Activated gamma-delta T cell (primary cell): ENCODE results near the gene CLN3.
"Not testable (repeated sequence)": the region's sequence is repeated elsewhere in the genome, so short reads cannot be mapped to it uniquely, and the experiment has no call there.

Source experiments
- DNase-seq: peaks from one replicate; lab custom pipeline; 2025; lab: John Stamatoyannopoulos, UW

The CLN3 gene

GRCh38 chr16:28513484-28514181, 21.8 kb upstream of the CLN3 start:
- no peak for DNase-seq

- DNase-seq = no peak
Measured at GRCh38 chr16:28511801-28512789, 20.2 kb upstream of the CLN3 start.

- no peak for DNase-seq
Measured at GRCh38 chr16:28511031-28511430, 19.2 kb upstream of the CLN3 start.

DNA sequence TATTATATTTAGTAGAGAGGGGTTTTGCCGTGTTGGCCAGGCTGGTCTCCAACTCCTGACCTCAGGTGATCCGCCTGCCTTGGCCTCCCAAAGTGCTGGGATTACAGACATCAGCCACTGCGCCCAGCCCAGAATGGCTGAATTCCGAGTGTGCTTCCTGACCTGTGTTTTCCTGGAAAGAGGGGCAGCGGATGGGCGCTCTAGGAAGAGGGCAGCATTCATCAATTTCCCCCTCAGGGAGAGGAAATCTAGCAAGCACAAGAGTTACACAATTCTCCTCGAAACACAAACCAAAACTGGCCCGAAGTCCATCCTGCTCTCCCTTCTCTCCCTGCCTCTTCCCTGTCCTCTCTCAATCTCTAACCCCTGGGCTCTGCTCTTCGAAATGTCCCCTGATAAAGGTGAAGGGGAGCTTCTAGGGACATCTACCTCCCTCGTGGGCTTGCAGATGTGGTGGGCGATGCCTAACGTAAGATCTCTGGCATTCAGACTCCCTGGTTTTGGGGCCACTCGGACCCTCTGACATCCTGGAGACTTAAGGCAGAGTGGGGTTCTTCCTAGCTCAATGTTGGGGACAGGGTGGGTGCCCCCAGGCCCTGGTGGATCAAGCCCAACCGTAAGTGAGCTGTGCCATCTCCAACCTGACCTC, 13.7 kb upstream of the CLN3 start:
- no peak for DNase-seq

- DNase-seq = no peak
Measured at GRCh38 chr16:28504707-28505404, 13.0 kb upstream of the CLN3 start.

GRCh38 chr16:28503470-28504259, 11.8 kb upstream of the CLN3 start:
- no peak for DNase-seq

- no peak for DNase-seq
Measured at GRCh38 chr16:28502290-28502689, 10.4 kb upstream of the CLN3 start.

GRCh38 chr16:28501258-28502232, 9.7 kb upstream of the CLN3 start:
- no peak for DNase-seq

DNA sequence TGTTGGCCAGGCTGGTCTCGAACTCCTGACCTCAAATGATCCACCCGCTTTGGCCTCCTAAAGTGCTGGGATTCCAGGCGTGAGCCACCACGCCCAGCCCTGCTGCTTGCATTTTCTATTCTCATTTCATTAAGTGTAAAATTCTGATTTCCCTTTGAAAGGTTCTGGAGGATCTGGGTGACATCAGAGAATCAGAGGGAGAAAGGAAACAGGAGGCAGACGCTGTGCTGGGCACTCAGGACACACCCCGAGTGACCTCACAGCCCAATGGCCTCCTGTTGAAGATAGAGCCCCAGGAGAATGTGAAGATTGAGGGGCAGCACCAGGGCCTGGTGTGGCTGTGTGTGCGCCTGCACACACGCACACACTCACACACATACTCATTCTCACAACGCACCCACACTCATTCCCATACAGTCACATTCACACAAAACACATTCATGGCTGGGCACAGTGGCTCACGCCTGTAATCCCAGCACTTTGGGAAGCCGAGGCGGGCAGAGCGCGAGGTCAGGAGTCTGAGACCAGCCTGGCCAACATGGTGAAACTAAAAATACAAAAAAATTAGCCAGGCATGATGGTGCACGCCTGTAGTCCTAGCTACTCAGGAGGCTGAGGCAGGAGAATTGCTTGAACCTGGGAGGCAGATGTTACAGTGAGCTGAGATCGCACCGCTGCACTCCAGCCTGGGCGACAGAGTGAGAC, 8.8 kb upstream of the CLN3 start:
- not testable (repeated sequence) for DNase-seq

GRCh38 chr16:28499854-28500253, 8.0 kb upstream of the CLN3 start:
- DNase-seq = no peak

DNA sequence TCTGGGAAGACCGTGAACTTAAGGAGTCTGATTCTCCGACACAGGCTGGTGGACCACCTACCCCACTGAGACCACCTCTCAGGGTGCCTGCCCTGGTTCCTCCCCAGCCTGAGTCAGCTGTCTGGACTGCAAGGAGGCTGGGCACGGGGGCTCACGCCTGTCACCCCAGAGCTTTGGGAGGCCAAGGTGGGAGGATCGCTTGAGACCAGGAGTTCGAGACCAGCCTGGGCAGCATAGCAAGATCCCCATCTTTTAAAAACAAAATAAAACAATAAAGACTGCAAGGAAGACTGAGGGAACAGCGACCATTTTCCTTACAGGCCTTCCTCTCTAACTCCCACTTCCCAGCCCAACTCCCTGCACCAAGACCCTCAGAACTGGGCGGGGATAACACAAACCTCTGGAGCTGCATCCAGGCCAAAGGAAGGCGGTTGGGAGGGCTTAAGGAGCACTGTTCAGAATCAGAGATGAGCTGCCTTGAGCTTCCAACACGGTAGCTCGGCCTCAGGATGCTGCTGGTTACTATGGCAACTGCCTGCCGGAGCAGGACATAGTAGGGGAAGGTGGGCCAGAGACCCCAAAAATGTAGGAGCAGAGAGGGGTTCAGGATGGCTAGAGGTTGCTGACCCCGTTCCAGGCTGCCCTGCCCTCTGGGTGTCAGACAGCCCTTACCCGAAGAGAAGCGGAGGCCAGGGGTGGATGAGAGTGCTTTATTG, 7.0 kb upstream of the CLN3 start:
- no peak for DNase-seq

DNA sequence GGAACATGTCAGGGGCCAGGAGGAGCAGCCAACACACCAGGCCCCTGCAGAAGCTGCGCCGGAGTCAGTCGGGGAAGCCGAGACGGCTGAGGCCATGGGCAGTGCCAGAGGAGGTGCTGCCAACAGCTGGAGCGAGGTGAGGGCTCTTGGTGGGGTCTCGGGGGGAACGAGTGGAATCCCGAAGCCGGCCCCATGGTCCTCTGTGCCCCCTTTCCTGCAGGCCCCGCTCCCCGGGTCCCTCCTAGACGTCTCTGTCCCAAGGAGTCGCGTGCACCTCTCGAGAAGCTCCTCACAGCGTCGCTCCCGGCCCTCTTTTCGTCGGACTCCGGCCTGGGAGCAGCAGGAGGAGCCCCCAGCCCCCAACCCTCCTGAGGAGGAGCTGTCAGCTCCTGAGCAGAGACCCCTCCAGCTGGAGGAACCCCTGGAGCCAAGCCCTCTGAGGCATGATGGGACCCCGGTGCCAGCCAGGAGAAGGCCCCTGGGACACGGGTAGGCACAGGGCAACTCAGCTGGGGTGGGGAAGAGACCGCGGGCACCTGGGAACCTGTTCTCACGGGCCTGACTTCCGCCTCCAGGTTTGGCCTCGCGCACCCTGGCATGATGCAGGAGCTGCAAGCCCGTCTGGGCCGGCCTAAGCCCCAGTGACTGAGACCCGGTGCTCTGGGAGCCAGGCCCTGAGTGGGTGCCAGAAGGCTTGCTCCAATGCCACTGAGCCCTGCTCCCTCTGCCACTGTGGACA, 6.2 kb upstream of the CLN3 start:
- no peak for DNase-seq

DNA sequence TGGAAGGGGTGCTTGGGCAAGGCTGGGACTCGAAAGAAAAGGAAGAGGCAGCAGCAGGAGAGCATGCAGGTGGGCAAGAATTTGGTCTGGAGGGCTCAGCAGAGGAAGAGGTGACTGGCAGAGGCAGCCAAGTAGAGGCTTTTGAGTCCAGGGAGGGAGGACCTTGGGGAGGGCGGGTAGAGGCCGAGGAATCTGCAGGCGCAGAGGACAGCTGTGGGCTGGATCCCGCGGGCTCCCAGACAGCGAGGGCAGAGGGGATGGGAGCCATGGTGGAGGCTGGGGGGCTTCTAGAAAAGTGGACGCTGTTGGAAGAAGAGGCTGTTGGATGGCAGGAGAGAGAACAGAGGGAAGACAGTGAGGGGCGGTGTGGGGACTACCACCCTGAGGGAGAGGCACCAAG, 5.5 kb upstream of the CLN3 start:
- no peak for DNase-seq

GRCh38 chr16:28496844-28497243, 5.0 kb upstream of the CLN3 start:
- no peak for DNase-seq

- no peak for DNase-seq
Measured at GRCh38 chr16:28495795-28496749, 4.2 kb upstream of the CLN3 start.

DNA sequence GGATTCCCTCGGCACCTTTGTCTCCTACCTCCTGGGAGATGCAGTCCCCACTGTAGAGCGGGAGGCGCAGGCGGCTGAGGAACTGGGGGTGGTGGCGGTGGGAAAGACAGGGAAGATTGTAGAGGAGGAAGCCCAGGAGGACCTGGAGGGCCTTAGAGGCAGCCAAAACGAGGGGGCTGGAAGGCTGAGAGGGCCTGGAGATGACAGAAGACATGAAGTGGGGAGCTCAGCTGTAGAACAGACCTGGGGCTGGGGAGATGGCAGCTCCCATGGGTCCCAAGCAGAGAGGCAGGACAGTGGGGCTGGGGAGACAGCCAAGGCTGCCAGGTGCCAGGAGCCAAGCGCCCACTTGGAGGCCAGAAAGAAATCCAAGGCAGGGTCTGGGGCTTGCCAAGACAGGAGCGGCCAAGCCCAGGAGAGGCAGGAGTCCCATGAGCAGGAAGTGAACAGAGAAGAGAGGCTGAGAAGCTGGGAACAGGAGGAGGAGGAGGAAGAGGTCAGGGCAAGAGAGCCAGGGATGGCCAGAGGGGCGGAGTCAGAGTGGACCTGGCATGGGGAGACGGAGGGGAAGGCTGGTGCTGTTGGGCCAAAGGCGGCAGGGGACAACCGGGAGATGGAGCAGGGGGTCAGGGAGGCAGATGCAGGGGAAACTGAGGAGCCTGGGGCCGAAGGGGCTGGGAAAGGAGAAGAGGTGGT, 3.4 kb upstream of the CLN3 start:
- DNase-seq = no peak
